ENCODE results near the gene GRID1.

The GRID1 gene

DNA sequence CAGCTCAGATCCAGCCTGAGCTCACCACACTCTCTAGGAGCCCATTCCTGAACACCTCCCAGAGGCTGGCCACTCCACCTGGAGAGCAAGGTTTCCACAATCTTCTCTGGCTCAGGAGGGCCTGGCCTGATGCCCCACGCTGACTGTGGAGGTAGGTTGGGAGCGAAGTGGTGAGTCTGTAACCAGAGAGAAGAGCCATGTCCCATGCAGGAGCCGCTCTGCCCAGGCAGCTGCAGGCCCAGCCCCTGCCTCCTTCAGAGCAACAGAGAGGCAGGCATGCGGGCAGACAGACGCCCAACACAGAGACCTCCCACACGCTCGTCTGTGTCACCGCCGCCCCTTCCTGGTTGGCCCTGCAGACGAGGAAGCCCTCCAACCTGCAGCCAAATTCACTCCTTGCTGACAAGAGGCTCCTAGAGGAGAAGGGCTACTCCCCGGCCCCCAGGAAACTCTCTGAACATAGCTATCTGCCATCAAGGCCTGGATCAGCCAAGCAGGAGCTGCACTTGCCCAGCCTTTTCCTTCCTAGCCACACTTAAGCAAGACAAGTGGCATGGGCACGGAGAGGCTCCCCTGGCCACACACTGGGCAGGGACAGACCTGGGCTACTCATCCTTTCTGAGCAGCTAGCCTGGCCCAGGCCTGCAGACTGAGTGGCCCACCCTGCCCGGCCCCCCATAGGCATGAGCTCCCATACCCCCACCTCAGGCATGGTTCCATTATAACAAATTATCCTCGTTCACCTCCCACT, 101.9 kb downstream of the GRID1 start:
- no peak overlapping the region for H3K9ac ChIP-seq (ENCODE audit: low read length)
- no peaks in the 10 kb centered on the region for H3K4me1 ChIP-seq (ENCODE audit: control insufficient read depth, insufficient read depth, low read length)
- DNase-seq (ENCODE audit: low read depth), result no peak
- no peaks in the 10 kb centered on the region for H3K36me3 ChIP-seq (ENCODE audit: control insufficient read depth, insufficient read depth, low read length, severe bottlenecking)
- H3K4me3 ChIP-seq (ENCODE audit: low read length), result no peak overlapping the region
- H3K27me3 ChIP-seq (replicated peaks; ENCODE audit: control insufficient read depth, insufficient read depth, low read length), result peaks cover 20% of the 10 kb centered on the region
- H3K9me3 ChIP-seq (ENCODE audit: control insufficient read depth, low read length), result no peaks in the 10 kb centered on the region

DNA sequence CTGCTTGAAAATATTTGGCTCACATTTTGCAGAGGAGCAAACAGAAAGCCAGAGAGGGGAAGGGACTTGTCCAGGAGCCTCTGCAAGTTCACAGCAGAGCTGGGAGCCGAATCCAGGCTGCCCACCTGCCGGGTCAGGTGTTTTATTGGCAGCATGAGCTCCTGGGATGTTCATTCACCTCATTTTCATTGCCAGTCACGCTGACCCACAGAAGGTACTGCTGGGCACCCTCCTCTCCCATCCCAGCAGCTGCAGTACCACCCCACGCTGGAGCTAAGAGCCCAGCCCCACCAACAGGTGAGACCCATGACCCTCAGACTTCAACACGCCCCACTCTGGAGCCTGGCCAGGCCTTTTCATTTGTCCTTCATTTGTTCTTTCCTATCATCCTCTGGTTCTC, 102.7 kb downstream of the GRID1 start:
- Histone ChIP-seq H3K4me3 (ENCODE audit: low read length) (no peak overlapping the region), H3K9ac (ENCODE audit: low read length) (no peak overlapping the region), H3K27me3 (replicated peaks; ENCODE audit: control insufficient read depth, insufficient read depth, low read length) (peaks cover 20% of the 10 kb centered on the region), H3K4me1 (ENCODE audit: control insufficient read depth, insufficient read depth, low read length) (no peaks in the 10 kb centered on the region), H3K9me3 (ENCODE audit: control insufficient read depth, low read length) (no peaks in the 10 kb centered on the region), H3K36me3 (ENCODE audit: control insufficient read depth, insufficient read depth, low read length, severe bottlenecking) (no peaks in the 10 kb centered on the region)
- no peak for DNase-seq (ENCODE audit: low read depth)

GRCh38 chr10:86263209-86263608, 103.4 kb downstream of the GRID1 start:
- H3K4me1 ChIP-seq (ENCODE audit: control insufficient read depth, insufficient read depth, low read length), result no peaks in the 10 kb centered on the region
- DNase-seq (ENCODE audit: low read depth), result no peak
- no peaks in the 10 kb centered on the region for H3K36me3 ChIP-seq (ENCODE audit: control insufficient read depth, insufficient read depth, low read length, severe bottlenecking)
- H3K9me3 ChIP-seq (ENCODE audit: control insufficient read depth, low read length), result no peaks in the 10 kb centered on the region
- H3K27me3 ChIP-seq (replicated peaks; ENCODE audit: control insufficient read depth, insufficient read depth, low read length), result peaks cover 20% of the 10 kb centered on the region
- no peak overlapping the region for H3K4me3 ChIP-seq (ENCODE audit: low read length)
- no peak overlapping the region for H3K9ac ChIP-seq (ENCODE audit: low read length)

DNA sequence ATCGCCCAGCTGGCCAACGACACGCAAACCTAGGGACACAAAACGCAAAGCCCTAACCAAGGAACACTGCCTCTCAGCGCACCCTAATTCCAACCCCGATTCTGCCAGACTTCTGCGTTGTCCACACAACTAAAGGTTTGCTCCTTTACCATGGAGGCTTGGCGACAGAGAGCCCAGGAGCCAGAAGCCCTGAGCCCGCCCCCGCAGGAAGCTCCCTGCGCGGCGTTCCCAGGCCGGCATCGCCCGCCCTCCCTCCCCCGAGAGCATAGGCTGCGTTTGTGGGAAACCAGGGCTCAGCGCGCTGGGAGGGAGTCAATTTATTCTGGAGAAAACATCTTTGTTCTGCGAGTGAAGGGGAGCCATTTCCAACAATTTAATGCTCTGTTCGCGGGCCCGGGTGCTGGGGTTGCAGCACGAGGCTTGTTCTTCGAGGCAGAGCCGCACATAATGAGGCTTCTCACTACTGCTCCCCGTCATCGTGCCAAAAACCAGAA, 103.9 kb downstream of the GRID1 start:
- H3K4me3 ChIP-seq (ENCODE audit: low read length), result no peak overlapping the region
- H3K9ac ChIP-seq (ENCODE audit: low read length), result no peak overlapping the region
- no peaks in the 10 kb centered on the region for H3K36me3 ChIP-seq (ENCODE audit: control insufficient read depth, insufficient read depth, low read length, severe bottlenecking)
- no peak for DNase-seq (ENCODE audit: low read depth)
- H3K27me3 ChIP-seq (replicated peaks; ENCODE audit: control insufficient read depth, insufficient read depth, low read length), result peaks cover 20% of the 10 kb centered on the region
- H3K9me3 ChIP-seq (ENCODE audit: control insufficient read depth, low read length), result no peaks in the 10 kb centered on the region
- no peaks in the 10 kb centered on the region for H3K4me1 ChIP-seq (ENCODE audit: control insufficient read depth, insufficient read depth, low read length)

DNA sequence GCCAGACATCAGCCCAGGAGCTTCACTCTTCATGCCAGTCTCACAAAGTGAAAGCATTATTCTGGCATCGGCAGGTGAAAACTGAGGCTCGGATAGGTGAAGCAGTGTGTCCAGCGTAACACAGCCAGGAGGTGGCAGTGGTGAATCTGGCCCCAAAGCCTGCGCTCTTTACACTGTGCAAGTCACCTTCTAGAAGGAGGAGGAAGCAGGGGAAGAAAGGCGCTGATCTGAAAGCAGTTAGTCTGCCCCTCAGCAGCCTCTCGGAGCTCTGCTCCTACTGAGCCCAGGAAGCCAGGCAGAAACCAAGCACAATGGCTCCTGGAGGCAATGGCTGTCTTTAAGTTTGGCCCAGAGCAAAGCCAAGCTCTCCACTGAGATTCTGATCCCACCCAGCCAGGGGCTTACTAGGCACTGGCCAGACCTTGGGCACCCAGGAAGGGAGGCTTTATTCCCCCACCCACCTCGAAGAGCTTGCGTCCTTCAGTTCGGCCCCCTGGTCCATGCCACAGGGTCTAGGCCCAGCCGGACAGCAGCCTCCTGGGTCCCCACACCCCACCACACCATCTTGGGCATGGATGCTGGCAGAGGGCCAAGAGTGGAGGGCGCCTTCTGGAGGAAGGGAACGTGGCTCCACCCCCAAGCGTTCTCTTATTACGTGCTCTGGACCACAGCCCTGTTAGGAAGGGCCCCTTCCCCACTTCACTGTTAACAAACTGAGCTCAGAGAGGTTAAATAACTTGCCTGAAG, 104.5 kb downstream of the GRID1 start:
- peaks cover 20% of the 10 kb centered on the region for H3K27me3 ChIP-seq (replicated peaks; ENCODE audit: control insufficient read depth, insufficient read depth, low read length)
- DNase-seq (ENCODE audit: low read depth), result no peak
- H3K4me3 ChIP-seq (ENCODE audit: low read length), result no peak overlapping the region
- H3K36me3 ChIP-seq (ENCODE audit: control insufficient read depth, insufficient read depth, low read length, severe bottlenecking), result no peaks in the 10 kb centered on the region
- no peaks in the 10 kb centered on the region for H3K9me3 ChIP-seq (ENCODE audit: control insufficient read depth, low read length)
- H3K4me1 ChIP-seq (ENCODE audit: control insufficient read depth, insufficient read depth, low read length), result no peaks in the 10 kb centered on the region
- H3K9ac ChIP-seq (ENCODE audit: low read length), result no peak overlapping the region

GRCh38 chr10:86261470-86261869, 105.1 kb downstream of the GRID1 start:
- H3K4me1 ChIP-seq (ENCODE audit: control insufficient read depth, insufficient read depth, low read length), result no peaks in the 10 kb centered on the region
- no peak for DNase-seq (ENCODE audit: low read depth)
- no peaks in the 10 kb centered on the region for H3K9me3 ChIP-seq (ENCODE audit: control insufficient read depth, low read length)
- H3K4me3 ChIP-seq (ENCODE audit: low read length), result no peak overlapping the region
- H3K9ac ChIP-seq (ENCODE audit: low read length), result no peak overlapping the region
- H3K27me3 ChIP-seq (replicated peaks; ENCODE audit: control insufficient read depth, insufficient read depth, low read length), result peaks cover 20% of the 10 kb centered on the region
- H3K36me3 ChIP-seq (ENCODE audit: control insufficient read depth, insufficient read depth, low read length, severe bottlenecking), result no peaks in the 10 kb centered on the region

DNA sequence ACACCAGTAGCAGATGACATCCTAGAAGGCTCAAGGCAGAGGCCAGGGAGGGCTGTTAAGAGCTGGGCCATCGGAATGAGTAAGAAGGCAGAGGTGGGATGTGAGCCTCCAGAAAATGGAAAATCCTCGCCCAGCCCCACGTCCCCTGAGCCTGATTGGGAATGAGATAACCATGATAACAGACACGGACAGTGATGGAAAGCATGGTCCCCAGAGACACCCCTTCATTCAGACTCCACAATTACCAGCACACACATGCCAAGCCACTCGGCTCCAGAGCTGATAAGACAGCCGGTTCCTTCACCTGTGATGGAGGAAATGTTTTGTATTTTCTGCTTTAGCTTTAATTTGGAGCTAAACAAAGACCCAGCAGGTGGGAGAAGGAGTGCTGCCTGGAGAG, 106.0 kb downstream of the GRID1 start:
- Histone ChIP-seq H3K4me3 (ENCODE audit: low read length) (no peak overlapping the region), H3K27me3 (replicated peaks; ENCODE audit: control insufficient read depth, insufficient read depth, low read length) (peaks cover 20% of the 10 kb centered on the region), H3K9ac (ENCODE audit: low read length) (no peak overlapping the region), H3K36me3 (ENCODE audit: control insufficient read depth, insufficient read depth, low read length, severe bottlenecking) (no peaks in the 10 kb centered on the region), H3K4me1 (ENCODE audit: control insufficient read depth, insufficient read depth, low read length) (no peaks in the 10 kb centered on the region), H3K9me3 (ENCODE audit: control insufficient read depth, low read length) (no peaks in the 10 kb centered on the region)
- DNase-seq (ENCODE audit: low read depth), result no peak

DNA sequence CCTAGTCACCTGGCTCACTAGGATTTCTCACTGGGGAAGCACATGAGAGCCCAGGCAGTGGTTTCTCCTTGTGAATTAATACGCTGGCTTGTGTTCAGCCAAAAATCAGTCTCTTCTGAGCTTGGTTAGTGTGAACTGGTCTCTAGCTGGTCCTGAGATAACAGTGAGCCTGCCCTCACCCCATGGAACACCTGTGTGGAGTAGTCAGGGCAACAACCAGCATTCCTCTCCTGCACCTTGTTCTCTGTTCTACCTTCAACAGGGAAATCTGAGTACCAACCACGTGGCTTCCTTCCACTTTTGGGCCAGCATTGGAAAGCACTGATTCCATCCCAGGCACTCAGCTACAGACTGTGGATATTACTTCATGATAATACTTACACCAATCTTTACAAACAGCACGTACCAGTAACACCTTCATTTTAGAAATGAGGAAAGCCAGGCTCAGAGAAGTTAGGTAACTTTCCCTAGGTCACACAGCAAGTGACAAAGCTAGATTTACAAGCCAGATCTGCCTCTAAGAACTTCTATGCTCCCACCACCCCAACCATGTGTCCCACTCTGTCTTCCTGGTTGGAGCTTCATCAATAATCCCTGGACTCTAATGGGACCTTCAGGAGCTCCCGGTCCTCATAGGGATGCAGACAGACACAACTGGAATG, 106.6 kb downstream of the GRID1 start:
- no peaks in the 10 kb centered on the region for H3K36me3 ChIP-seq (ENCODE audit: control insufficient read depth, insufficient read depth, low read length, severe bottlenecking)
- H3K4me1 ChIP-seq (ENCODE audit: control insufficient read depth, insufficient read depth, low read length), result no peaks in the 10 kb centered on the region
- DNase-seq (ENCODE audit: low read depth), result no peak
- no peak overlapping the region for H3K4me3 ChIP-seq (ENCODE audit: low read length)
- no peaks in the 10 kb centered on the region for H3K9me3 ChIP-seq (ENCODE audit: control insufficient read depth, low read length)
- H3K27me3 ChIP-seq (replicated peaks; ENCODE audit: control insufficient read depth, insufficient read depth, low read length), result peaks cover 20% of the 10 kb centered on the region
- no peak overlapping the region for H3K9ac ChIP-seq (ENCODE audit: low read length)

DNA sequence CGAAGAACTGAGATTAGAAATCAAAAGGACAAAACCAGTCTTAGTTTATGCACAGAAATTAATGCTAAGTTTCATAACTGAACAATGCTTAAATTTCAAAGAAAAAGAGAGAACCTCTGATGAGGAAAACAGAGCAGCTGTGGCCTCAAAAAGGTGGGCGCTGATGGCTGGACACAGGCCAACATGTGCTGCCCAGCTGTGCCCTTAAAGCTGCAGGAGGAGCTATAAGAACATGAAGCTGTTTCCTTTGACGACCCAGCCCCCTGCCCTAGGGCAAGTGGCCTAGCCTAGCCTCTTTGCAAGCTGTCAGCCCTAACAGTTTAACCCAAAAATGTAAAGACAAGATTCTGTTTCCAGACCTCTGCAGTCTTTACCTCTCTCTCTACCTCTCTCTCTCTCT, 107.7 kb downstream of the GRID1 start:
- H3K4me3 ChIP-seq (ENCODE audit: low read length), result no peak overlapping the region
- no peaks in the 10 kb centered on the region for H3K9me3 ChIP-seq (ENCODE audit: control insufficient read depth, low read length)
- no peak for DNase-seq (ENCODE audit: low read depth)
- no peak overlapping the region for H3K9ac ChIP-seq (ENCODE audit: low read length)
- no peaks in the 10 kb centered on the region for H3K36me3 ChIP-seq (ENCODE audit: control insufficient read depth, insufficient read depth, low read length, severe bottlenecking)
- no peaks in the 10 kb centered on the region for H3K4me1 ChIP-seq (ENCODE audit: control insufficient read depth, insufficient read depth, low read length)
- peaks cover 14% of the 10 kb centered on the region for H3K27me3 ChIP-seq (replicated peaks; ENCODE audit: control insufficient read depth, insufficient read depth, low read length)

GRCh38 chr10:86258499-86258898, 108.1 kb downstream of the GRID1 start:
- Histone ChIP-seq H3K9ac (ENCODE audit: low read length) (no peak overlapping the region), H3K9me3 (ENCODE audit: control insufficient read depth, low read length) (no peaks in the 10 kb centered on the region), H3K36me3 (ENCODE audit: control insufficient read depth, insufficient read depth, low read length, severe bottlenecking) (no peaks in the 10 kb centered on the region), H3K4me1 (ENCODE audit: control insufficient read depth, insufficient read depth, low read length) (no peaks in the 10 kb centered on the region), H3K27me3 (replicated peaks; ENCODE audit: control insufficient read depth, insufficient read depth, low read length) (peaks cover 10% of the 10 kb centered on the region), H3K4me3 (ENCODE audit: low read length) (no peak overlapping the region)
- no peak for DNase-seq (ENCODE audit: low read depth)

- no peaks in the 10 kb centered on the region for H3K9me3 ChIP-seq (ENCODE audit: control insufficient read depth, low read length)
- H3K9ac ChIP-seq (ENCODE audit: low read length), result no peak overlapping the region
- no peaks in the 10 kb centered on the region for H3K36me3 ChIP-seq (ENCODE audit: control insufficient read depth, insufficient read depth, low read length, severe bottlenecking)
- H3K4me1 ChIP-seq (ENCODE audit: control insufficient read depth, insufficient read depth, low read length), result no peaks in the 10 kb centered on the region
- no peak overlapping the region for H3K4me3 ChIP-seq (ENCODE audit: low read length)
- no peak for DNase-seq (ENCODE audit: low read depth)
- peaks cover 3% of the 10 kb centered on the region for H3K27me3 ChIP-seq (replicated peaks; ENCODE audit: control insufficient read depth, insufficient read depth, low read length)
Measured at GRCh38 chr10:86257683-86258082, 108.9 kb downstream of the GRID1 start.
